ENCODE results near the gene ANAPC5.

Gene ANAPC5

GRCh38 chr12:121330692-121331091 is 21.5 kb downstream of the ANAPC5 start:
- TF ChIP-seq CTCF (IDR thresholded peaks at IDR 0.05; ENCODE audit: control insufficient read depth, extremely low read depth, insufficient read depth) = no peak
- DNase-seq (ENCODE audit: low read depth) = no peak
- H3K4me3 ChIP-seq (ENCODE audit: low read depth, low read length) = no peak overlapping the region

GRCh38 chr12:121330195-121330594 is 22.0 kb downstream of the ANAPC5 start:
- H3K4me3 ChIP-seq (ENCODE audit: low read depth, low read length) = no peak overlapping the region
- TF ChIP-seq CTCF (IDR thresholded peaks at IDR 0.05; ENCODE audit: control insufficient read depth, extremely low read depth, insufficient read depth) = no peak
- no peak for DNase-seq (ENCODE audit: low read depth)

GRCh38 chr12:121328620-121329019 is 23.6 kb downstream of the ANAPC5 start:
- no peak overlapping the region for H3K4me3 ChIP-seq (ENCODE audit: low read depth, low read length)
- no peak for TF ChIP-seq CTCF (IDR thresholded peaks at IDR 0.05; ENCODE audit: control insufficient read depth, extremely low read depth, insufficient read depth)
- no peak for DNase-seq (ENCODE audit: low read depth)

GRCh38 chr12:121326996-121327674 is 25.1 kb downstream of the ANAPC5 start:
- no peak overlapping the region for H3K4me3 ChIP-seq (ENCODE audit: low read depth, low read length)
- no peak for DNase-seq (ENCODE audit: low read depth)

GRCh38 chr12:121325922-121326396 is 26.3 kb downstream of the ANAPC5 start:
- DNase-seq (ENCODE audit: low read depth) = no peak
- no peak for TF ChIP-seq CTCF (IDR thresholded peaks at IDR 0.05; ENCODE audit: control insufficient read depth, extremely low read depth, insufficient read depth)
- H3K4me3 ChIP-seq (ENCODE audit: low read depth, low read length) = no peak overlapping the region

More at GRCh38 chr12:121326996-121327674, 25.1 kb downstream of the ANAPC5 start:
- TF ChIP-seq CTCF (IDR thresholded peaks at IDR 0.05; ENCODE audit: control insufficient read depth, extremely low read depth, insufficient read depth) = no peak

GRCh38 chr12:121323908-121324307 is 28.3 kb downstream of the ANAPC5 start:
- no peak for TF ChIP-seq CTCF (IDR thresholded peaks at IDR 0.05; ENCODE audit: control insufficient read depth, extremely low read depth, insufficient read depth)
- H3K4me3 ChIP-seq (ENCODE audit: low read depth, low read length) = no peak overlapping the region
- DNase-seq (ENCODE audit: low read depth) = no peak

GRCh38 chr12:121318121-121318520 is 34.1 kb downstream of the ANAPC5 start:
- H3K4me3 ChIP-seq (ENCODE audit: low read depth, low read length) = no peak overlapping the region
- no peak for TF ChIP-seq CTCF (IDR thresholded peaks at IDR 0.05; ENCODE audit: control insufficient read depth, extremely low read depth, insufficient read depth)
- DNase-seq (ENCODE audit: low read depth) = no peak

All from LNCaP clone FGC (cell line).